HG03460 (cell line): Measurements from ENCODE around the gene CFAP46.
"Not testable (repeated sequence)": the region's sequence is repeated elsewhere in the genome, so short reads cannot be mapped to it uniquely, and the experiment has no call there.

ENCODE experiments used
- ATAC-seq: cut with Tn5 transposase; IDR thresholded peaks from one replicate; pipeline ENCODE4 v1.9.1; 2021; ENCODE audit not compliant: unreplicated experiment

The CFAP46 gene

DNA sequence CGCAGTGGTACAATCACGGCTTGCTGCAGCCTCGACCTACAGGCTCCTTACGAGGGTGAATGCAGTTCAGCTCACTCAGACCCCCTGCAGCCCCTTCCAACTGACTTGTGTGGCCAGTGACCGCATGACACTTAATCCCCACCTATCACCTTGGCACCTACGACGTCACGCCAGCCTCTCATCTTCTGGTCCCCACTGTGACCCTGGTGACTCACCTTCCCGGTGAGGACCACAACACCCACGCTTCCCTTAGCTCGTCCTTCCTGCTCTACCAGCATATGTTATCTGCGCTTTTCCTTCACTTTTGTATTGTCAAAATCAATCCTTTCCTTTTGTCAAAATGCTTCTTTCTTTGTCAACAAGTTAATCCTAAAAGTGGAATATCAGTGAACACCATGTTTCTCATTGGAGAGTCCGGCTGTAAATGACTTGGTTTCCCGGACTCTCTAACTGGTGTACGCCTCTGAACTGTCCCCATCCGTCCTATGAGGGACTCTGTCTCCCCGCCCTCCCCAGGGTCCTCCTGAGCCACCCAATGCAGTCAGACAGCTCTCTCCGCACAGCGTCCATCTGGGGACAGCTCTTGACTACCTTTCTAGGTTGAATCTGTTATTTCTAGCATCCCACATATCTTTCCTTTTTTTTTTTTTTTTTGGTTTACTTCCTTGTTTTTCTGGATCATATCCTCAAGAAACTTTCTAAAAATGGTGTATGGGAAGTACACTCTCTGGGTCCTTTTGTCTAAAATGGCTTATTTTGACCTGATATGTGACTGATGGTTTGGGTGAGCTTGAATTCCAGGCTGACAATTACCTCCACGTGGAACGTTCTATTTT is 37.3 kb downstream of the CFAP46 start:
- no peak for ATAC-seq

DNA sequence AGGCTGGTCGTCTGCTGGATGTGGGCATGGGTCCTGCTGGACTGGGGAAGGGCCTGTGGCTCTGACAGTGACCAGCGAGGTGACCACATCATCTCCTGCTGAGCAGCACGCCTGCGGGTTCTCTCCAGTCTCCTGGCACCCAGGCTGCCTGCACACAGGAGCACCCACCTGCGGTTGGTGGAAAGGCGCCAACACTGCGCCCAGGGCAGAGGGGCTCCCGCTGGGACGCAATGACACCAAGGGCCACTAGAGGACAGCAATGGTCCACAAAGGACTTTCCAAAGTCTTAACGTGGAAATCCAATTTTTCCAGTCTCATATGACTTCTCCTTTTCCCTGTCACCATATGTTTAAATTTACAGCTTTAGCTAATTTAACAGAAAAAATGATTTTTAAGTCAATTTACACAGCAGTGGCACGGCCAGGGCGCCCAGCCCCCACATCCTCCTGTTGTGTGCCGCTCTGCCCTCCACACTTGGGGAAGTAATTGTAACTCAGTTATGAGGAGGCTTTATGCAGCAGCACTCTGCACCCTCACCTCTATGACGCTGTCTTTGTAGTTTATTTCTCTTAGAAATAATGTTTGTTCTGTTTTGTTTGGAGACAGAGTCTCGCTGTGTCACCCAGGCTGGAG is 38.1 kb downstream of the CFAP46 start:
- no peak for ATAC-seq

DNA sequence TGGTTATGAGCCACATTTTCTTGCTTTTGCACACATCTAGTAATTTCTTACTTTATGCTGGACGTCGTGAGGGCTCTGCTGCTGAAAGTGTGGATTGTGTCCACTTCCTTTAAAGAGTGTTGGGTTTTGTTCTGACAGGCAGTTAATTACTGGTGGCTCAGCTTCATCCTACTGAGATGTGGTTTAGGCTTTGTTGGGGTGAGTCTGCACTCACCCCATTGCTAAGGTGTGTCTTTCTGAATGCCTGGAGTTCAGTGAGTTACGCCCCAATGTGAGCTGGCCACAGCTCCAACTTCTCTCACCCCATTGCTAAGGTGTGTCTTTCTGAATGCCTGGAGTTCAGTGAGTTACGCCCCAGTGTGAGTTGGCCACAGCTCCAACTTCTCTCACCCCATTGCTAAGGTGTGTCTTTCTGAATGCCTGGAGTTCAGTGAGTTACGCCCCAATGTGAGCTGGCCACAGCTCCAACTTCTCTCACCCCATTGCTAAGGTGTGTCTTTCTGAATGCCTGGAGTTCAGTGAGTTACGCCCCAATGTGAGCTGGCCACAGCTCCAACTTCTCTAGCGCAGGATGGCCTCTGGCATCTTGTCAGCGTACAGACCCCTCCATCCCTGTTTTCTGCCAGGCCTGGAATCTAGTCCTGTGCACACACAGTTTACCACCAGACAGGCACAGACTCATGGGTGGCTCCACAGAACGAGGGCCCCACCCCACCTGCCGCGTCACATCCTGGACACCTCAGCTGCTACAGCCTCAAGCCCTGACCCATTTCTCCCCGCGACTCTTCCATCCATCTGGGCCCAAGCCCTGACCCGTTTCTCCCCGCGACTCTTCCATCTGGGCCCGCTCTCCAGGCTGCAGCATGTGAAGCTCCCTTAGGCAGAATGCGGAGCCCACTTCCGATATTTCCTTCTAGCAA is 39.5 kb downstream of the CFAP46 start:
- not testable (repeated sequence) for ATAC-seq

DNA sequence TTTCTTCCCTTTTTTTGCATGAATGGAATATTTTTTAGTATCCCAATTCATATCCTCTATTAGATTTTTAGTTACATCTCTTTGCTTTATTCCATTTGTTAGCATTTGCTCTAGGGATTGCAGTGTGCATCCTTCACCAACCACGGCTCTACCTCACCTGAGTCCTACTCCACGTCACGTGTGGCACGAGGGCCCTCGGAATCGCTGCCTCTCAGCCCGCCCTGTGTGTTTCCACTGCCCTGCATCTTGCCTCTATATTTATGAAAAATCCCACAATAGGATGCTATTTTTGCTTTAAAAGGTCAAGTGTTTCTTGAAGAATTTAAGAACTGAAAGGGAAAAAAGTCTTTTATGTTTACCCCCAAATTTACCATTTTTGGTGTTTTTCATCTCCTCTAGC is 41.0 kb downstream of the CFAP46 start:
- ATAC-seq, result no peak

DNA sequence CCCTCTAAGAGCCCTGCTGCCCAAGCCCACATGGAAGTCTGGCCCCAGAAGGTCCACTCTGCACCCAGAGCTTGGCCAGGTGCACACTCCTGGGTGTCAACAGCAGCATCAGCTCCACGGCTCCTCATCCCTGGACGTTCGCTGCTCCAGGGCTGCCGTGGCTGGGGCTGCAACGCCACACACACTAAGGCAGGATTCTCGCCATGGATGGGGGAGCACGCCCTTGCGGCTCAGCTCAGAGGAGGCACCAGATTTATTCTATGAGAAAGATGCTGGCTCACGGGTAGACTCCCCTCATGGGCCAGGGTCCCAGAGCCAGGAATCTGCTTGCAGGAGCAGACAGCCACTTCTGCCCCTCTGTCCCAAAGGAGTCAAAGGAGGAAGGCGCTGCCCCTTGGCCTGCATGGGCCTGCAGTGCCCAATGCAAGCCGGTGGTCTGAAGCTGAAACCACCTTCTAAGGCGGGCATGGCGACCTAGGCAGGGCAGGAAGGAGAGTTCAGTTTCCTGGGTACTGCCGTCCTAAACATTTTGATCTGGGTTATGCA is 42.1 kb downstream of the CFAP46 start:
- no peak for ATAC-seq

DNA sequence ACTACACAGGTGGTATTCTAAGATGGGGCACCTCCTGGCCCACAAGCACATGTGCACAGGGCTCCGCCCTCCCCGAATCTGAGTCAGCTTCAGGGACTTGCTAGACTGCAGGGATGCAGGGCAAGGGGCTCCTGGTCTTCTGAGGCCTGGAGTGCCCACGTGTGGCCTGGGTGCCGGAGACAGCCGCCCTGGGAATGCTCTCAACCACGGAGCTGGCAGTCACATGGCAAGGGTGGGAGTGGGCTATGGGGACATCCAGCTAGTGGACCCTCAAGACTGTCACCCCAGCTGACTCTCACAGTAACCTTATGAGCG is 42.7 kb downstream of the CFAP46 start:
- ATAC-seq, result no peak

DNA sequence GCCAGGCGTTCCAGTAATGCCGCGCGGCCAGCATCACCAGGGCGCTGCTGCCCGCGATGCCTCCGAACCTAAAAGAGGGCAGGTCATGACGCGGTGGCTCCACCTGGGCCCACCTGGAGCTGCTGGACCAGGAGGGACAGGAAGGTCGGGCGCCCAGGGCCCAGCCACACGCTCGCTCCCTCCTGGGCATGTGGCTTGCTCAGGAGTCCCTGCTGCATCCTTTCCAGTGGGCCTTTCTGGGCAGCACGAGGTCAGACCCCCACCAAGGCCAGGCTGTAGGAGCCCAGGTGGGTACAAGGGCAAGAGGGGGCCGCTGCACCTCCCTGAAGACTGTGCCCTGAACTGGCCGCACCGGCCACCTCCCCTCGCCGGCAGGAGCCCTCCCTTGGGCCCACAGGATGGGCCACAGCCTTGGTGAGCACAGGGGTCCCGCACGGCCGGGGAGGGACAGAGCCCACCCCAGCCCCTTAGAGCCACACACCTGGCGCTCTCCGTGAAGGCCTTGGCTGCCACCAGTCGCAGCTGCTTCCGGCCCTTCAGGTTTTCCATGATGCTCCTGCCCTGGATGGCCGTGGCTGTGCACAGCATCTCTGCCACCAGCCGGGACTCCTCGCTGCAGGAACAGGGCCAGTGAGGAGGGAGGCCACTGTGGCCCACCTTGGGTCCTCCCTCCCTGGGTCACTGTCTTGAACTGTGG is 43.2 kb downstream of the CFAP46 start:
- ATAC-seq, result no peak

DNA sequence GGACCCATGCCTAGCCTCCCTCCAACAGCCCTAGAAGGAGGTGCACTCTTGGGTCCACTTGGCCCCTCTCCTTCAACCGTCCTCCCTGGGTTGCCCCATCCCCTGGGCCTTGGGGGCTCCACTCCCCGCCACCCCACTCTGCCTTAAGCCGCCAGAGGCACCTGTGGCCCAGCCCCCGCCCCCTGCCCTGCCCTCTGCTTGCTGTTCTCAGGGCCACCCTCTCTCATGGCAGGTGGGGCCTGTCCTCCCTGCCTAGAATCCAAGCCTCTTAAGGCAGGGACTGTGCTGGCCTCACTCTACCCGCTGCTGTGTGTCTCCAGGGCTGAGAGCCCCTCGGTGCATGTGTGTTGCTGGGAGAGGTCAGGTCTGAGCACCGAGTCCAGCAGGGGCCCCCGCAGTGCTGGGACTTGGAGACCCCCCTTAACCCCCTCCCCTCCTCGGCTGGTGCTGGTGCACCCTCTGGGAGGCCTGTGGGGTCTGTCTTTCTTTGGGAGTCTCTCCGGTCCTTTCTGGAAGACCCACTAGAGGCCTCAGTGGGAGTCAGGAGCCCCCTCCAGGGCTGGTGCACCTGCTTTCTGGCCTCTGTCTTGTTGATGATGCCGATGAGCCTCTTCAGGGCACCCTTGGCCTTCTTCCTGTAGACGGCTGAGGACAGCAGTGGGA is 43.8 kb downstream of the CFAP46 start:
- no peak for ATAC-seq

DNA sequence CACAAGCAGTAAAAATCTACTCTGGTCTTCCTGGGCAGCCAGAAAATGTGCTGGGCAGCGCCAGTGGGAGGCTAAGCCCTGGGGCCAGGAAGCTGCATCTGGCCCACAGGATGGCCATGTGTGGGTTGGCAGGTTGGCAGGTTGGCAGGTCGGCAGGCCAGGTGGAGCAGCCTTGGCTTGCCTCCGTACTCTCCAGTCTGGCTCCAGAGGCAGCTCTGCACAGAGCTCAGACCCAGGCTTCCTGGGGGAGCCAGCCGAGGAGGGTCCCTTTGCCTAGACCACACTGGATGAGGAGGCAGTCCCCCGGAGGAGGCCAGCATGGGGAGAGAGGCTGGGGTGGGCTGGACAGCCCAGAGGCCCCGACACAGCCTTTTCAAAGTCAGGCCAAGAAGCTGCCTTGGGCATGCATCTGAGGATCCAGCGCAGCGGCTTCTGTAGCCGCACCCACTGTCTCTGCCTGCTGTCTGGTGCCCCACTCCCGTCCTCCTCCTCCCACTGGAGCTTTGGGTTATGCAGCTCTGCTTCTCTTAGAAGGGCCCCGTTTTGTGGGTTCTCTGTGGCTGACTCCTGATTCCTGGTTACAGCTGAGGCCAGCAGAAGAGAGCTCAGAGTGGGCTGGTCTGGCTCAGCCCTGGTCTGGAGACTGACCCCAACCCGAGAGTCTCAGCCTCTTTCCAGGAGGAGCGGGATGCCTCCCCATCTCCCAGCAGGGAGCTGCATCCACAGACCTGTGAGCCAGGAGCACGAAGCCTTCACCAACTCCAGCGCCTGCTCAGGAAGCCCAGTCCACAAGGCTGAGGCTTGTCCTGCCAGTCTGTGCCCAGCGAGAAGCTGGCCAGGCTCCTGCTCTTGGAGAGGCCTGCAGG is 44.6 kb downstream of the CFAP46 start:
- ATAC-seq, result no peak

DNA sequence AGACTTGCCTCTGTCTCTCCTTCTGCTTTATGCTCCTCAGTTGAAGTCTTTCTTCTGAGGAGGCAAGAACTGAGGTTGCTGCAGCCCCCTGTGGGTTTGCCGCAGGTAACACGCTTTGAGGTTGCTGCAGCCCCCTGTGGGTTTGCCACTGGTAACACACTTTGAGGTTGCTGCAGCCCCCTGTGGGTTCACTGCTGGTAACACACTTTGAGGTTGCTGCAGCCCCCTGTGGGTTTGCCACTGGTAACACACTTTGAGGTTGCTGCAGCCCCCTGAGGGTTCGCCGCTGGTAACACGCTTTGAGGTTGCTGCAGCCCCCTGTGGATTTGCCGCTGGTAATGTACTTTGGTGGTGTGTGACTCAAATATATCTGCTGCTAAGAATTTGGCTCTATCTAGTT is 48.6 kb downstream of the CFAP46 start:
- ATAC-seq, result not testable (repeated sequence)

DNA sequence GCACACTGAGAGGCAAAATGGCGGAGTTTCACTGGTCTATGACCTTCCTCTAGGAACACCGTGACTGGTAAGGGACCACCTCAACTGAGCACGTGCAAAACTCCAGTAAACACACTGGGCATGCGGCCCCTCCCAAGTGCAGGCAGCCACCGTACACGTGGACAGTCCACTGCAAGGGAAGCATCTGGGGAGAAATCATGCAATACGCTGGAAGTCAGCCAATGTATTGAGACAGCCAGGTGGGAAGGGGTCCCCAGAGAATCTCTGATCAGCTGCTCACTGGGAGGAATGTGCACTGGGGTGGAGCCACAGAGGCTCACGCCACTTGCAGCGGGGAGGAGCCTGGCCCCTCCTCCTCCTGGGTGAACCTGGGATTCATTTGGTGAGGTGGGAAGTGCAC is 49.3 kb downstream of the CFAP46 start:
- no peak for ATAC-seq

DNA sequence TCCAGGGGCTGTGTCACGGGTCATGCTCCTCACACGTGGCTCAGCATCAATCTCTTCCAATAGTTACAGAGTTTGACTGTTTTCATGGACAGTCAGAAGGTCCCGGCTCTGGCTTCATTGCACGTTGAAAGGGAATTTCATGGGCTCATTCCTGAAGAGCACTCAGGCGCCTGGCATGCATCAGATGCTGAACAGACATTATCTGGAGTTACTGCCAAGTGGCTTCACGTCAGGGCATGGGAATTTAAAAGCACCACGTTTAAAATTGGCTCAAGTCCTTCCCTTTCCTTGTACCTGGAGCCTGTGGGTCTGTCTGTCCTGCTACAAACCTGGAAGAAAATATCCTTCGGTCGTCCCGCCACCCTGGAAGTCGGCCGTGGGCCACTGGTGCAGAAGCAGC is 50.4 kb downstream of the CFAP46 start:
- no peak for ATAC-seq

DNA sequence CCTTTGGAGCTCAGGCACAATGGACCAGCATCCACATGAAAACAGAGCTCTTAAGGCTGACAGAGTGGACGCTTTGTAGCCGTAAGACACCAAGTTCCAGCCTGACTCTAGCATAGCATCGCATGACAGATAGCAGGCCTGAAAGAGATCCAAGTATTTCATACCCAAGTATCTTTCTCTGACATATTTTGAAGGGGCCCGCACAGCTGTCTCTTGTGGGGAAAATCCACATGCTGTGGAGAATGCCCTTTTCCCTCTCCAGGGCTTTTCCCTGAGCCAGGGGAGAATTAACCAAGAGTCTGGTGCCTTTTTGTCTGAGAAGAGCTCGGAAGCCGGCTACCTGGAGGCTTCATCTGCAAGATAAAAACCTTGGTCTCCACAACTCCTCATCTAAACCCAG is 51.0 kb downstream of the CFAP46 start:
- no peak for ATAC-seq

DNA sequence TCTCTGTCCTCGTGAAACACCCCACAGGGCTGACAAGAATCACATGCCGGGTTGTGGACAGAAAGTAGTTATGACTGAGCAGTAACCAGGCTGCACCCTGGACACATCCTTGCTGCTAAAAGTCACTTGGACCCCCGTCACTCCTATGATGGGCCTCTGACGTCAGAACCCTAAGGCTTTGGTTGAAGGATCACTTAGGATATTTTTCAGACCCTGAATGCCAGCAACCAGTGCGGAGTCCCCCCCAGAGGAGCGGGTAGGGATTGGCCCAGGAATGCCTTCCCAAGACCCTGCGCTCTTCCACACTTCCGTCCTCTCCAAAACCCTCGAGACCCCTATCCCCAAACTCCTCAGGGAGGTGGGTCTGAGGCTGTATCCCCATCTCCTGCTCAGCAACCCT is 52.1 kb downstream of the CFAP46 start:
- ATAC-seq, result no peak

DNA sequence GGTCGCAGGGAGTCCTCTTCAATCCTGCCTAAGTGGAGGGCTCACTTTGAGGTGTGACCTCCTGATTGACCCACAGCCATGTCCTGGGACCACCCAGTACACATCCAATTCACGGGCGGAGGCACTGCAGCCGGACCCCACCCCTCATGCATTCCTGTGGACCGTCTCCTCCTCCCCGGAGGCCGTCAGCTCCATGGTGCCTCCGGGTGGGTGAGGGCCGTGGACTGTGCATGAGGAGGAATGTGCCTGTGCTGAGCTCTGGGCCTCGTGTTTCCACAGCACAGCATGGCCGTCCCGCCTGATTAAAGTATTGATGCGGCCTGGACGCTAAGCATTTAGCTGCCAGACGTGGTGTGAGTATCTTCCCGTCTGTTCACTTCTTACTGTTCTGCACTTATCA is 52.8 kb downstream of the CFAP46 start:
- no peak for ATAC-seq

DNA sequence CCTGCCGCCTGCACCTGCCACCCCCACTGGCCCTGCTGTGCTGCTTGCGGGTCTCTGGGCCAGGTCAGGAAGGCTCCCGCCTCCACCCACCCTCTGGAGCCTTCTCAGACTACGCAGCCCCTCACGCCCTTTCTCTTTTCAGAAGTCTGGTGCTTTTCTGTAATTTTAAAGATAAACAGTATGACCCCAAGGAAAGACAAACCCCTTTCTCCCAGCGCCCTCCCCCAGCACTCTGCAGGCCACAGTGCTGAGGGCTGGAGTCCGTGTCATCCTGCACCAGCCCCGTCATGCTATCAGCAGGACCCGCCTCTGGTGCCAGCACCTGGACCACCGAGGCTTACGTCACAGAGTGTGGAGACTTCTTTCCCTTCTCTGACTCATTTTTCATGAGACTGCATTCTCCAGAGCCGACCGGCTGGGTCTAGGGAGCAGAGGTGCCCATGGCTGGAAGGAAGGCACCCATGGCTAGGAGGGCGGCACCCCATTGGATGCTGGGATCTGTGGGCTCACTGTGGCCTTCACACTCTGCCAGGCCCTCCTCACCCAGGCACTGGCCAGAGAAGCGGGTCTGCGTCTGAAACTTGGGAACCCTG is 53.4 kb downstream of the CFAP46 start:
- ATAC-seq, result no peak

DNA sequence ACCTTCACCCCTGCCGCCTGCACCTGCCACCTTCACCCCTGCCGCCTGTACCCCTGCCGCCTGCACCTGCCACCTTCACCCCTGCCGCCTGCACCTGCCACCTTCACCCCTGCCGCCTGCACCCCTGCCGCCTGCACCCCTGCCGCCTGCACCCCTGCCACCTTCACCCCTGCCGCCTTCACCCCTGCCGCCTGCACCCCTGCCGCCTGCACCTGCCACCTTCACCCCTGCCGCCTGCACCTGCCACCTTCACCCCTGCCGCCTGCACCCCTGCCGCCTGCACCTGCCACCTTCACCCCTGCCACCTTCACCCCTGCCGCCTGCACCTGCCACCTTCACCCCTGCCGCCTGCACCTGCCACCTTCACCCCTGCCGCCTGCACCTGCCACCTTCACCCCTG is 53.9 kb downstream of the CFAP46 start:
- not testable (repeated sequence) for ATAC-seq

DNA sequence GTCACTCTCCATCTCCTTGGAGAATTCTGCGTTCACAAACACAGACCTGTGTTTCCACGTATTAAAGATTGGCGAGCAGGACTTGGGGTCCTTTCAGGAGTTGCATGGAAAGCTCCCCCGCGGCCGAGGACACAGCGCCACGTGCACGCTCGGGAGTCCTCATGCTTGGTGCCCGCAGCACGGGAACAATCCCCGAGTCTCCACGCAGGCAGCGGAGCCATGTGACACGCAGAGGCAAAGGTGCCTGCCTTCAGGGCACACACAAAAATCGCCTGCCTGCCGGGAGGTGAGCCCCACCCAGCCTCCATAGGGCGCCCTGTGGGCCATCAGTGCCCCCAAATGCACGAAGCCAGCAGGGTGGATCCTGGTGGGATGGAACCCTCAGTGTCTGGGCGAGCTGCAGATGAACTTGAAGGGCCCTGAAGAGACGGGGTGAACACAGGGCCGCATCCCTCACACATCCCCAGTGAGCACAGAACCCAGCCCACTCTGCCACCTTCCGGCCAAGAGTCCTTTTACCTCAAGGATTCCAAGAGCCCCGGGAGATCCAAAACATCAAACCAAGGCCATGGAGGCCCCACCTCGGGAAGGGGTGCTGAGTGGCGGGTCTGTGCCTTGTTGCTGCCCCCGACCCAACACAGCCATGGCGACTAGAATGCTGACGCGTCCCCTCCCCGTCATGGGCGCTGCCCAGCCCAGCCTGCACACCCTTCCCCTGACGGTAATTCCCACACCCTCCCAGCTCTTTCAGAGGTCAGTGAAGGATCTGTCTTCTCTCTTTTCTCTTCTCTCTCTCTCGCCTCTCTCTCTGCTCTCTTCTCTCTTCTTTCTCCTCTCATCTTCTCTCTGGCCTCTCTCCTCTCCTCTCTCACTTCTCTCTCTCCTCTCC is 55.9 kb downstream of the CFAP46 start:
- ATAC-seq, result no peak
